GM12872 (cell line): ENCODE data around the gene OSGEP.

ENCODE experiments used
- TF ChIP-seq, protein P1 (sequence below): IDR thresholded peaks from 3 replicates; pipeline ENCODE4 v1.5.1; 2011; ENCODE audit warnings: low read depth, mild to moderate bottlenecking, low read length, moderate library complexity; ENCODE audit not compliant: insufficient read depth

OSGEP gene

DNA sequence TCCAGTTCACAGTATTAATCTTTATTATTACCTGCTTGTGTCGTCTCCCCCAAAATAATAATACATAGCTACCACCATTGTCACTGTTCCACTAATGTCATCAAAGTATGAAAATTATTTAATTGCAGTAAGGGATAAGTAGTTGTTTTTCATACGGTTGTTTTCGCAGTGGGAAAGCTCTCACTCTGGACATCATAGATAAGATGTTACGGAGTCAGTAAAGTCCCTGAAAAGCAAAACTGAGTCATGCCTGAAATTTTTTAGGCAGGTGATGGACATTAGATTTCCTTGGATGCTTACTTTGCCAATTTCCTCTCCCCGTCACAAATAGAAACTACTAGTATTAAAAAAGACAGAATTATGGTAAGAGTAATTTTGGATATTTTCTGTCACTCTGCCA is 27.8 kb upstream of the OSGEP start:
- TF ChIP-seq, protein P1, sequence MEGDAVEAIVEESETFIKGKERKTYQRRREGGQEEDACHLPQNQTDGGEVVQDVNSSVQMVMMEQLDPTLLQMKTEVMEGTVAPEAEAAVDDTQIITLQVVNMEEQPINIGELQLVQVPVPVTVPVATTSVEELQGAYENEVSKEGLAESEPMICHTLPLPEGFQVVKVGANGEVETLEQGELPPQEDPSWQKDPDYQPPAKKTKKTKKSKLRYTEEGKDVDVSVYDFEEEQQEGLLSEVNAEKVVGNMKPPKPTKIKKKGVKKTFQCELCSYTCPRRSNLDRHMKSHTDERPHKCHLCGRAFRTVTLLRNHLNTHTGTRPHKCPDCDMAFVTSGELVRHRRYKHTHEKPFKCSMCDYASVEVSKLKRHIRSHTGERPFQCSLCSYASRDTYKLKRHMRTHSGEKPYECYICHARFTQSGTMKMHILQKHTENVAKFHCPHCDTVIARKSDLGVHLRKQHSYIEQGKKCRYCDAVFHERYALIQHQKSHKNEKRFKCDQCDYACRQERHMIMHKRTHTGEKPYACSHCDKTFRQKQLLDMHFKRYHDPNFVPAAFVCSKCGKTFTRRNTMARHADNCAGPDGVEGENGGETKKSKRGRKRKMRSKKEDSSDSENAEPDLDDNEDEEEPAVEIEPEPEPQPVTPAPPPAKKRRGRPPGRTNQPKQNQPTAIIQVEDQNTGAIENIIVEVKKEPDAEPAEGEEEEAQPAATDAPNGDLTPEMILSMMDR = no peak

DNA sequence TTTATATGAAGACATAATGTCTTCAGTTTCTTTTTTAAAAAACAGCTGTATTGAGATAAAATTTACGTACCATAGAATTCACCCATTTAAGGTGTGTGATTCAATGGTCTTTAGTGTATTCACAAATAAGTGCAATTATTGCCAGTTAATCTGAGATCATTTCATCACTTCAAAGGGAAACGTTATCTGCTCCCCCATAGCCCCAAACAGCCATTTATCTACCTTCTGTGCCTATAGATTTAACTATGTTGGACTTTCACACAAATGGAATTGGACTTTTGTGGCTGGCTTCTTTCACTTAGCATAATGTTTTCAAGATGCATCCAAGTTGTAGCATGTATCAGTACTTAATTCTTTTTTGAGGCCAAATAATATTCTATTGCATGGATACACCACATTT is 24.3 kb upstream of the OSGEP start:
- TF ChIP-seq, protein P1 = no peak

DNA sequence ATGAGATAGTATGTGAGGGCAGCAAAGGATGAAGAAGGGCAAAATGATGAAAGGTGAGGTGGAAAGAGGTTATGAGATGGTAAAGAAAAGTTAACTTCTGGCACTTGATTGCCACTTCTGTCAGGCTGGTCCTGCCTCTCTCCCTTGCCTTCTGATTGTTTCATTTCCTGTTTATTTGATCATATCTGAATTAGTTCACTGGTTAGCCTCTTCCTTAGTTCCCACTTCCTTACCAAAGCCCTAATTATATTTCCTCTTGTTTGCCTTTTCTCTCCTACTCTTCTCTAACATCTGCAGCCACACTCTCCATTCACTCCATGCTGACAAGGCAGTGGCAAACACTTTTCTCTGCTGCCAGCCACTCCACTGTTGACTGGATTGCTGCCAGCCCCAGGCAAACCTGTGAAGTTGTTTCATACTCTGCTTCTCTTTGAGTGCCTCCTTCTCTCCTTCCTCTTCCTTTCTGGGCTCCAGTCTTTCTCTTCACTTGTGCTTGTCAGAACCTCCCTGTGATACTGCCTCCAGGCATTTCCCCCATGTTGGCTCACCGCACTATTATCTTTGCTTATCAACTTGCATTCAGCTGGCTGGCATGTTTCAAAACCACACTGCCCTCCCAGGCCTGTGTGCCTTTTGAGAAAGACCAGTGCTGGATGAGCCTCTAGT is 22.7 kb upstream of the OSGEP start:
- TF ChIP-seq, protein P1 = no peak

DNA sequence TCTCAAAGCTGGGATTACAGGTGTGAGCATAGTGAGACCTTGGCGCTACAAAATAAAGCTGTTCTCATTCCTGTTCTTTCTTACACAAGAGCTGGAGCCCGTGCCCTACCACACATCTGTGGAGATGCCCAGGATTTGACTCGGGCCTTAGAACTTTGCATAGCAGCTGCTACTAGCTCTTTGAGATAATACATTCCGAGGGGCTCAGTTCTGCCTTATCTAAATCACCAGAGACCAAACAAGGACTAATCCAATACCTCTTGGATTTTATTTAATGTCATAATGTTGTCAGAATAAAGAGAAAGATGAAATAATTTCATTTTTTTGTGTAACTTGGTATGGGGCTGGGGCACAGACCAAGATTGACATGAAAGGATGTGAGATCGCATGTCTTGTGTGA is 22.2 kb upstream of the OSGEP start:
- TF ChIP-seq, protein P1 = no peak

DNA sequence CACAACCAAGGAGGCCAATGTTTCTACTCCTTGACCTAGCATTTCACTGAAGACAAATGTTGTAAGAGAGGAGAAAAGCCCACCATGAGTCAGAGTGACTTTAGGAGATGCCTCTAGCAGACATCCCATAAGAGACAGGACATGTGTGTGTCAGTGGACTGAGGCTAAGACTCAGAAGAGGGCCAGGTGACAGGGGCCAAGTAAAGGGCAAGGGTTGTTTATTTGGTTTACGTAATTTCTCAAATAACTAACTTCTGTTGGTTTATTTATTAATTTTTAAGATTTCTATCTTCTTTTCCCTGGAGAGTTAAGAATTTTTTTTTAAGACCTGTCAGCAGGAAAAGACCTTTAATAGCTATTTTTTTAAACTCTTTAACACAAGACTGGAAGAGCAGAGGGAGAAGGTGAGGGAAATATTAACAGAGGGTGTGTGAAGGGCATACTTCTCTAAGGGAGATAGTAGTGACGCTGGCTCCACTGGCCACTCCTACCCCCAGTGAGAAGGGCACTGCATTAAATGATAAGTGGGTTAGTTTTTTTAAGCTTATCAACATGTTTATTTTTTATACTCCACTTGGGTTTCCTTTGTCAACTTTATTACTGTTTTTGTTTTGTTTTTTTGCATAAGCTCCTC is 18.0 kb upstream of the OSGEP start:
- TF ChIP-seq, protein P1 = no peak

DNA sequence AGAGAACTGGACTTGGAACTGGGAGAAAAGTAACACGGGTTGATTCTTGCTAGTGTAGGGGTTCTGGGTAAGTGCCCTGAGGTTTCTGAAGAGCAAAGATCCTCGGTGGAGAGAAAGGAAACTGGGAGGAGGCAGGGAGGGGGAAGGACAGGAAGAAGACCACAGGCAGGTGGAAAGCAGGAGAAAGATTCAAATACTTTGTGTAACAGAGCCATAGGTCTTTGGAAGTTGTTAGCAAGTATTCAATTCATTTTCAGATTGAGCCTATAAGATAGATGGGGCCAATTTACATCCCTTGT is 15.9 kb upstream of the OSGEP start:
- TF ChIP-seq, protein P1 = no peak

DNA sequence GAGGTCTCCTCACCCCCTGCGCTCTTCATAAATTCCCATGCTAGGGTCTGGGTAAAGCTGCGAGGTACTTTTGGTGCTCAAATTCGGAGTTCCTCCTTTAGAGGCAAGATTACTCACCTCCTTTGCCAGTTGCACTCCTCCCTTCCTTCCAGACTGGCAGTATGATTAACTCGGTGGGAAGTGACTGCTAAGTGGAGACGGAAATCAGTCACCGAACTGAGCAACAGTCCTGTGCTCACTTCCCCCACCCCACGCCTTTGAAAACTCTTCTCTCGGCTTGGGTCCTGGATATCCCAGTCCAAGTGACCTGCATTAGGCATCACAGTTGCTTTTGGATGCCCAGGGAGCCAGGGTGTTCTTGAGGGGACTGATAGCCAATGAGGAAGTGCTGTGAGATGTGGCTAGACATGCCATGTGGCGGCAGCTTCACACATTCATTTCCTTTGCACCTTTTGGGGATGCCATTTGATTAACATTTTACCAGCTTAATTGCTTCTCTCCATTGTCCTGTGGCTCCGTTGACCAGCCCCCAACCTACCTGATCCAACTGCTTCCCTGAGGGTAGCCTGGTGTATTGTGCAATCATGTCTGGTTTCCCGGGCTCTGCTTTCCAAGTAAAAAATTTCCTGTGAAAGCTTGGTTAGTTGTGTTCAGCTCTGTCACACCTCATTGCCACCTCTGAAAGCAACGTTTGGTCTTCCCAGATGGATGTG is 15.4 kb upstream of the OSGEP start:
- TF ChIP-seq, protein P1 = no peak
